Urinary bladder (tissue), 4 donors: ENCODE data around the gene TNFRSF19. TPM values are rescaled to one million over a fixed set of nuclear protein-coding genes. Genes with fewer than 3 reads are reported as not detected.

ENCODE experiments used
- DNase-seq: peaks from one replicate; pipeline ENCODE4 v3.0.0-alpha.2; 2015; ENCODE audit errors: extremely low spot score
- H3K27ac ChIP-seq: one replicate; pipeline ENCODE4 v1.5.1; 2013; ENCODE audit warnings: low read depth, mild to moderate bottlenecking, moderate library complexity
- H3K36me3 ChIP-seq: one replicate; pipeline ENCODE4 v1.6.1; 2013; ENCODE audit warnings: mild to moderate bottlenecking, moderate library complexity; ENCODE audit not compliant: insufficient read depth
- H3K4me1 ChIP-seq: one replicate; pipeline ENCODE4 v1.6.1; 2013; ENCODE audit warnings: mild to moderate bottlenecking, moderate library complexity; ENCODE audit not compliant: insufficient read depth
- H3K4me3 ChIP-seq: one replicate; pipeline ENCODE4 v1.5.1; 2013; ENCODE audit warnings: low read depth, low read length
- WGBS: extraction: QIAGEN DNeasy Blood & Tissue Kit; methylation state at CpG from one replicate; pipeline ENCODE4 v1.1.7; 2013; 5-methylcytosine and 5-hydroxymethylcytosine counted together
- polyA plus RNA-seq: library from polyadenylated mRNA; stranded (reverse); fragments of 200-250 nt; gene quantifications from one replicate; pipeline ENCODE4 v1.2.3, GENCODE V29; 2013
- total RNA-seq: library from RNA; depleted of rRNA; stranded (reverse); fragments of >200 nt; gene quantifications from one replicate; pipeline ENCODE4 v1.2.3, GENCODE V29; 2014
- donor health status: healthy with polysubstance abuse.
- donor health status: healthy.

TNFRSF19 gene
- total and polyA plus RNA-seq, 2 donors: 8.2 to 17.6 TPM

DNA sequence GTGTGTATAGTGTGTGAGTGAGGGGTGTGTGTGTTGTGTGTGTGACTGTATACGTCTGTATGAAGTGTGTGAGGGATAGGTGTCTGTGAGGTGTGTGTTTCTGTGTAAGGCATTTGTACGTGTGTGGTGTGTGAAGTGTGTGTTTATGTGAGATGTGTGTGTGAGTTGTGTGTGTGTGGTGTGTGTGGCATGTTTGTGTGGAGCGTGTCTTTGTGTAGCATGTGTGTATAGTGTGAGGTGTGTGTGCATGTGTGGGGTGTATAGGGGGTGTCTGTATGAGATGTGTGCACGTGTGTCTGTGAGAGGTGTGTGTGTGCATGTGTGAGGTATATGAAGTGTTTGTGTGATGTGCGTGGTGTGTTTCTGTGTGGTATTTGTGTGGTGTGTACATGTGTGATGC lies 13.2 kb upstream of the TNFRSF19 start:
- WGBS: 85% methylated on average over 5 of the region's 5 CpGs
- no peak for DNase-seq
- H3K36me3 ChIP-seq: no peaks in the 10 kb centered on the region

DNA sequence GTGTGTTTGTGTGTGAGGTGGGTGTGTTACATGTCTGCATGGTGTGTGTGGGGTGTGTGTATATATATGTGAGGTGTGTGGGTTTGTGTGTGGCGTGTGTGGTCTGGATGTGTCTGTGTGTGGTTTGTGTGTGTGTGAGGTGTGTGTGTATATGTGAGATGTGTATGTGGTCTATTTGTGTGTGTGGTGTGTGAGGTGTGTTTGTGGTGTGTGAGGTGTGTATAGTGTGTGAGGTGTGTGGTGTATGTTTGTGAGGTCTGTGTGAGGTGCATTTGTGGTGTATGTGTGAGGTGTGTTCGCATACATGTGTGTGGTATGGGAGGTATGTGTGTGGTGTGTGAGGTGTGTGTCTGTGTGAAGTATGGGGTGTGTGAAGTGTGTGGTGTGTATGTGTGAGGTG lies 12.5 kb upstream of the TNFRSF19 start:
- 98% methylated on average over 2 of the region's 2 CpGs for WGBS
- DNase-seq: no peak
- H3K27ac ChIP-seq: no peak overlapping the region
- H3K4me1 ChIP-seq: no peaks in the 10 kb centered on the region
- no peaks in the 10 kb centered on the region for H3K36me3 ChIP-seq
- no peak overlapping the region for H3K4me3 ChIP-seq

More for the DNA sequence above, 13.2 kb upstream of the TNFRSF19 start:
- Histone ChIP-seq H3K4me1 (no peaks in the 10 kb centered on the region), H3K27ac (no peak overlapping the region), H3K4me3 (no peak overlapping the region)

DNA sequence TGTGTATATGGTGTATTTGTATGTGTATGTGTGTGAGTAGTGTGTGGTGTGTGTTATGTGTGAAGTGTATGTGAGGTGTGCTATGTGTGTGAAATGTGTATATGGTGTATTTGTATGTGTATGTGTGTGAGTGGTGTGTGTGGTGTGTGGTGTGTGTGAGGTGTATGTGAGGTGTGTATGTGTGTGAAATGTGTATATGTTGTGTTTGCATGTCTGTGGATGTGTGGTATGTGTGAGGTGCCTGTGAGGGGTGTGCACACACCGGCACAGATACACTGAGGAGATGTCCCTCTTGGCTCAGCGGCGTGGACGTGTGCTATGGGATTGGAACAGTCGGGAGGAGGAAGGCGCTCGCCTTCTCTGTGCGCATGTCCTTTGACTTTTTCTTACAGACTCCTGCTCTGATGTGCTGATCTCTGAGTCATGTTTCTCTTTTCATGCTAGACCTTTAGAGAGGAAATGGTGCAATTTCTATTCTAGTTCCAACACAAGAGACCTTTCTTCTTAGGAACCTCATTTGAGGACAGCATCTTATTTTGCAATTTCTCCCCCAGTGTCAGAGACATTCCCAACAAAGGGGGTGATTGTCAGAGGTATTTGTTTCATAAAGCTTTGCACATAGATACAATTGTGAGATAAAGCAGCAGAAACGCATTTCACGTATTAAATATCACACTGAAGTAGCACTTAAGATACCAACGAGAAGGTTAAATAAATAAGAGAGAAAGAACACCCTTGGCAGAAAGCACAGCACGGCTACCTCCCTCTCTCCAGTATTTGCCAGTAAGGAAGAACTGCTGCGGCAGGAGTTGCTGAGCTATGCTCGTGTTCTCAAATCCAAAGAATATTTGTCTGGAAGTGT lies 11.3 kb upstream of the TNFRSF19 start:
- WGBS: 24% methylated on average over 14 of the region's 14 CpGs
- no peak overlapping the region for H3K4me3 ChIP-seq
- H3K4me1 ChIP-seq: no peaks in the 10 kb centered on the region
- H3K27ac ChIP-seq: no peak overlapping the region
- peak; percentile 21 for DNase-seq
- no peaks in the 10 kb centered on the region for H3K36me3 ChIP-seq

DNA sequence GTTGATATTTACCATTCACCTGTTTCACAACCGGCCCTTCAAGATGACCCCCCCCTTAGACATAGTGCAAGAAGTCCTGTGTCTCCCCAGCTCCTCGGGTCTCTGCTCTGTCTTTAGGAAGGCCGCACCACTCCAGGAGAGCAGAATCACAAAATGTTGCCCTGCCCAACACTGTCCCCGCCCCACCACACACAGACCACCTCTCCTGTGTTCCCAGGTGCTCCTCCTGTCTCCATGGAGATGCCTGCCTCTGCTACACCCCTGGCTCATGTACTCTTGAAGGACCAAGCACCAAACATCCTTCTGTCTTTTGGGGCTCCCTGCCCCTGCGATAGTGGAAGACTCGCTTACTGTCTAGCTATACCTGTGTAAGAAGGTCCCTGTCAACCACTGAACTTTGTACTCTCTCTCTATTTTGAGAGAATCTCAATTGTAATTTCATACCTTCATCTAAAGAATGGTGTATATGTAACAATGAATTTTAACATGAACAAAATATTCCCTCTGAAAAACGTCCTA lies 9.6 kb upstream of the TNFRSF19 start:
- WGBS: 97% methylated on average over 7 of the region's 7 CpGs
- Histone ChIP-seq H3K36me3 (no peaks in the 10 kb centered on the region), H3K4me3 (no peak overlapping the region), H3K27ac (no peak overlapping the region), H3K4me1 (no peaks in the 10 kb centered on the region)
- DNase-seq: no peak

DNA sequence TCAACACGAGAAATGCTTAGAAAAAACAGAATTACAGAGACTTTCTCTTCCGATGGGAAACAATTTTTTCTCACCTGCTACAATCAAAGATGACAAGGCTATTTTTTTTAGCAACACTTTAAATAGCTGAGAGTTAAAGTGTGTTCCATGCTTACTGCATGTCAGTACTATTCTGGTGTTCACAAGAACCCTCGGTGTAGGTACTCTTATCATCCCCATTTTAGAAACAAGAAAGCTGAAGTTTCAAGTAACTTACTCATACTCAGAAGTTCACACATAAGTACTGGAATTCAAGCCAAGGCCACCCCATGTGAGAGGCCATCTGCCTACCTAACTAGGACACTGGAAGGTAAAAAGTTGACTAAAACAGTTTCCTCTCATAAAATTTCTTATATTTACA lies 9.0 kb upstream of the TNFRSF19 start:
- H3K4me1 ChIP-seq: no peaks in the 10 kb centered on the region
- no peaks in the 10 kb centered on the region for H3K36me3 ChIP-seq
- H3K4me3 ChIP-seq: no peak overlapping the region
- 83% methylated on average over 3 of the region's 3 CpGs for WGBS
- DNase-seq: no peak
- H3K27ac ChIP-seq: no peak overlapping the region

DNA sequence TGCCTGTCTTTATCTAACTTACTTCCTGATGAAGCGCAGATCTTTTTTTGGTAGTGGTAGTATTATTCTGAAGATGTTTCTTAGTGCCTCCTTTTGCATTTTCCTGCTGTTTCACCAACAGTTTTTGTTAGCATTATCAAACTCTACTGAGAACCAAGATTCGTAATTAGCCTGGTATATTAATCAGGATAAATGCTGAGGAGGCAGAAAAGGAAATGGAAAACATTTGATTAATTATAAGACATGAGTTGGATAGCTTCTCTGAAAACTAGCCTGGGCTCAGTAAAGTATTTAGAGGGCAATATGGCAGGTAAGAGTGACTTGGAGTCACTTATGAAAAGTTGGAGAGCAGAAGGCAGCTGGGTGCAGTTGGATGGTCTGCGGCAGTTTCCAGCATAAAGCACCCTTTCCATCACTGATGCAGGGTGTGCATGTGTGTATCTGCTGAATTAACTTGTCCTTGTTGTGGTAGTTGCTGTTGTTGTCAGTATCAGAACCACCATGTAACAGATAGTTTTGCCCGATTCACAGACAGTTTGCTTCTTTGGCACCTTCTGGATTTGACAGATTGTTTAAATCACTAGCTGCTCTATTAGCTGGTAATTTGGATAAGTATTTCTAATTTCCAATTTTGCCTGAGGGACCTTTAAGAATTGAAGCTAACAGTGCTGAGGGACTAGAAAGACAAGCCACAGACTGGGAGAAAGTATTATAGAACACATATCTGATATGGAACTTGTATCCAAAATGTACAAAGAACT lies 6.9 kb upstream of the TNFRSF19 start:
- no peak for DNase-seq
- H3K36me3 ChIP-seq: no peaks in the 10 kb centered on the region
- H3K27ac ChIP-seq: no peak overlapping the region
- no peak overlapping the region for H3K4me3 ChIP-seq
- no peaks in the 10 kb centered on the region for H3K4me1 ChIP-seq
- whole genome bisulfite sequencing: 89% methylated on average over 4 of the region's 4 CpGs

DNA sequence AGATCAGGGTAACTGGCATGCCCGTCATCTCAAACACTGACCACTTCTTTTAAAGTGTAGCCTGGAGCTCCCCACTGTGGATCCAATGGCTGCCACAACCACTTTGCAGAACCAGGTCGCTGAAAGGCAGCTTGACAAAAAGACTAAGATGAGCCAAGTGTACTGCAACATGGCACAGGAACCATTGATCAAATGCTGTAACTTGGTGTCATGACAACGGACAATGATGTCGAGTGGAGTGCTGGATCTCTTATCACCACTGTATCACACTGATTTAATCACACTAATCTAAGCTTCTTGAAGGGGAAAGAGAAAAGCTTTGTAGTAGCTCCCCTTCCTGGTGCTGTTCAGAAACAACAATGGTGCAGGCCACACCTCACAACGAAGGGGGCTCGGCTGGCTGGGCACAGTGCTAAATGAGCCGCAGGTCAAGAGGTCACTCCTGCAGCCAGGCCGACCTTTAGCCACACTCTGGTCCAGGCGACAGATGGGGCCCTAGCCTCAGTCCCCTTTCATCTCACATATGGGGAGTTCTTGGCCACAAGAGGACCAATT lies 2.2 kb upstream of the TNFRSF19 start:
- 59% methylated on average over 9 of the region's 9 CpGs for WGBS
- Histone ChIP-seq H3K36me3 (no peaks in the 10 kb centered on the region), H3K4me3 (no peak overlapping the region), H3K27ac (no peak overlapping the region), H3K4me1 (no peaks in the 10 kb centered on the region)
- no peak for DNase-seq

DNA sequence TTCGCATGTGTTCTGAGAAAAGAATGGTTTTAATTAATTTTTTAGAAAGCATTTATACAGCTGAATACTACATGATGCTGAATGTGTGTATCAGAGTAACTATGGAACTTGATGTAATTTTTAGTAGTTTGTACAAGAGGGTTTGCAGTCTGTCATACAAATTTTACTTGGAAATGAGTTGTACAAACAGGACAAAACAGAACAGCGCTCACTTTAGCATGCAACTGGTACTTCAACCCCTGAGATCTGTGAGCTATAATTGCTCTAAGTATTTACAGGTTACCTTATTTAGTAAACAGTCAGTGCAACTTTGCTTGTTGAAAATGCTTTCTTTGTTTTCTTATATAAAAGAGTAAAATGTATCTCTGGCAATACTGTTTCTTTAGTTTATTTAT lies 706 bp downstream of the TNFRSF19 start:
- Histone ChIP-seq H3K4me3 (no peak overlapping the region), H3K36me3 (no peaks in the 10 kb centered on the region), H3K4me1 (no peaks in the 10 kb centered on the region), H3K27ac (no peak overlapping the region)
- whole genome bisulfite sequencing: 35% methylated on average over 2 of the region's 2 CpGs
- no peak for DNase-seq

DNA sequence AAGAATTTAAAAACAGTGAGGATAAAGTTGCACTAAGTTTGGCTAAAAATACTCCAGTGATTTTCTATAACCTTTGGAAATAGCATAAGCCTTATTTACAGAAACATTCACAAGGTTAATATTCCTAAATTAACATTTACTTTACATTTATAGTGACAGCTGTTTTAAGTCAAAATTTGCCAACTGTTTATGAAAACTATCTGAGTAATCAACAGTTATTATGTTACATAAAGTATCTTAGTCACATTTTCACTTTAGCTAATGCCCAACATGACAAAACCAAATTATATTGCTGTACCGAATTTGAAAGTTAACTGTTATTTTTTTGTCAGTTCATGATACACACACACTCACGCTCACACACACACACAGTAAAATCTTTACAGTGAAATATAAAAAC lies 1.2 kb downstream of the TNFRSF19 start:
- no peaks in the 10 kb centered on the region for H3K36me3 ChIP-seq
- WGBS: 45% methylated on average over 2 of the region's 2 CpGs
- no peak for DNase-seq
- H3K4me3 ChIP-seq: no peak overlapping the region
- H3K4me1 ChIP-seq: no peaks in the 10 kb centered on the region
- no peak overlapping the region for H3K27ac ChIP-seq

DNA sequence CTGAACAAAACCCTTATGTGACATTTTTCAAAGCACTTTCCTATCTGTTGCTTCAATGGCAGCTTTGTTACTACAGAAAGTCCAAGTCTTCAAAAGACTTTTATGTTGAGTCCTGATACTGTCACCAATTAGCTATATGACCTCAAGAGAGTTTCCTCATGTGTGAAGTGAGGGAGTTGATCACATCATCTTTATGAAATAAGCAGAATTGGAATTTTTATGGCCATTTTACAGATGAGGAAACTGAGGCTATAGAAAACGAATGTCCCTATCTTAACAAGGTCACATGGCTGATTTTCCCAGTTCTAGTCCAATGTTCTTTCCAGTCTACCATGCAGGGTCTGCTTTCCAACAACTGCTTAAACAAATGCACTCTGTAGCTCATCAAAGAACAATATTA lies 2.6 kb downstream of the TNFRSF19 start:
- H3K4me1 ChIP-seq: no peaks in the 10 kb centered on the region
- WGBS: 83% methylated on average over 1 of the region's 1 CpG
- no peaks in the 10 kb centered on the region for H3K36me3 ChIP-seq
- no peak for DNase-seq
- H3K4me3 ChIP-seq: no peak overlapping the region
- H3K27ac ChIP-seq: no peak overlapping the region

DNA sequence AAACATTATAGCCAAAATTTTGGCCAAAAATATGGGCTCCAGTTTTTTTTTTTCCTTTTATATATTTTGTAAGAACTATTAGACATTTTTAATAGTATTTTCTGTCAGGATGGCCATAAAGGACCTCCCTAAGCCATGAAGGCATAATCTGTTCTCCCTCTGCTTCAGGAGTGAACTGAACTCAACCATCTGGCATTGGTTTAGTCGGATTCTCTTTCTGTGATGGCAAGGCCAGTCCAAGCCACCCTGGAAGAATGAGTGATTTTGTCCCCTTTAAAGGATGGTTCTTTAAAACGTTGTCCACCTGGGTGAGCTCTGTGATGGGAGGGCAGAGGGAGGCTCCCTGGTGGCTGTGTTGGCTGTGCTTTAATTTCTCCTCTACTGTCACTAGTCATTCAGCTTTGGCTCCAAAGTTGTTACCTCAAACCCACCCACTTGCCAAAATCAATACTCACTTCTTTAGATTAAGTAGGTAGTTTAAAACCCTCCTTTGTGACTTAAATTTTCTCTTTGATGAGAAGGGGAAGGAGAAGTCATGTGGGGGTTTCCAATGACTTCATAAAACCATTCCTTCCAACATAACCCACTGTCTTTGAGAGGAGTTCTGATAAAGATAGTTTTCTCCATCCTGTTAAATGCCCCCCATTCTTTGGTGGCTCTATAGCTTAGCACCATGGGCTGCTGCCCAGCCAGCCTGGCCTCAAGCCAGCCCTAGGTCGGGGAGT lies 4.4 kb downstream of the TNFRSF19 start:
- Histone ChIP-seq H3K27ac (no peak overlapping the region), H3K36me3 (no peaks in the 10 kb centered on the region), H3K4me1 (no peaks in the 10 kb centered on the region), H3K4me3 (no peak overlapping the region)
- DNase-seq: no peak
- 70% methylated on average over 3 of the region's 3 CpGs for WGBS

DNA sequence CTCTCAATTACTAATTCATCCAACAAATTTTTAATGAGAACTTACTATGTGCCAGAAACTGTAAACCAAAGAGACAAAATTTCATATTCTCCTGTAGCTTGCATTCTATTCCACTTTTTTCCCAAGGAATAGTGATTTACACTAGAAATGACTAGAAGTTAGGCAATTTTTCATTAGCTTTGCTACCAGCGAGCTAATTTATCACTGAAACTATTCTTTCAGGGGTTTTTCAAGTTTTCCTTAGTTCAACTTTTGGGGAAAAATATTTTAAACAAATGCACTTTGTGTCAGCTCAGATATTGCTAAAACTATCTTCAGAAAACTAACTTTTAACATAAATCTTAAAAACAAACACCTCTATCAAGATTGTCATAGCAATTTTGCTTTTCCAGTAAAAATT lies 5.4 kb downstream of the TNFRSF19 start:
- DNase-seq: no peak
- 96% methylated on average over 1 of the region's 1 CpG for WGBS

DNA sequence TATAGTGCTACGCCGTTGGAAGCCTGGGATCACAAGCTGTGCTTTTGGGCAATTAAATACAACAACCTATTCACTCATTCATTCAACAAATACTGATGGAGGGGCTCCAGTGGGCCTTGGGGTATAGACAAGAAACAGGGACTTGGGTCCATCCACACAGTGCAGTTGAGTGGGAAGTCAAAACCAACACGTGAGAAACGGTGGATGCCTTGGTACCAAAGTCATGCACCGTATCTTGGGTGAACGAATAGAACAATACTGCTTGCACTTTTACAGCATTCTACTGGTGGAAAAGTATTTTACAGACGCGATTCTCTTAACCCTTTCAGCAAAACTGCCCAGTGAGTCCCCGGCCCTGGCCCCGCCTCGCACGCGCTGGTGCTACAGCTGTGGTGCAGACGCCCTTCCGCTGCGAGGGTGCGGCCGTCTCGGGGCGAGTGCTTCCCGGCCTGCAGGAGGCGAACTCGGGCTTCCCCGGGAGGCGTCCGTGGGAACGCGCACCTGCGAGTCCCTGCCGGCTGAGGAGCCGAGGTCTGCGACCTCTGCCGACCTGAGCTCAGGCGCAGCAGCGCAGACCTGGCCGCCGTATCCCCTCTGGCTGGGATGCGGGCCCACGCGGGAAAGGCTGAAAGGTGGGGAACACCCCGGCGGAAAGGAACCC lies 8.3 kb downstream of the TNFRSF19 start:
- H3K4me1 ChIP-seq: no peaks in the 10 kb centered on the region
- peak overlapping the region; percentile 96 for H3K4me3 ChIP-seq
- peak overlapping the region; percentile 27 for H3K27ac ChIP-seq
- 5% methylated on average over 42 of the region's 42 CpGs for WGBS
- DNase-seq: no peak
- no peaks in the 10 kb centered on the region for H3K36me3 ChIP-seq

More for the DNA sequence above, 5.4 kb downstream of the TNFRSF19 start:
- Histone ChIP-seq H3K4me1 (no peaks in the 10 kb centered on the region), H3K27ac (no peak overlapping the region), H3K4me3 (no peak overlapping the region), H3K36me3 (no peaks in the 10 kb centered on the region)
